ENCODE results near the gene RAP1A. TPM values are rescaled to one million over a fixed set of nuclear protein-coding genes. Genes with fewer than 3 reads are reported as not detected.

The RAP1A gene
- total RNA-seq (2014; rRNA removed; shearing (Covaris generic)) = 29.9 and 38.6 TPM in 2 replicates

DNA sequence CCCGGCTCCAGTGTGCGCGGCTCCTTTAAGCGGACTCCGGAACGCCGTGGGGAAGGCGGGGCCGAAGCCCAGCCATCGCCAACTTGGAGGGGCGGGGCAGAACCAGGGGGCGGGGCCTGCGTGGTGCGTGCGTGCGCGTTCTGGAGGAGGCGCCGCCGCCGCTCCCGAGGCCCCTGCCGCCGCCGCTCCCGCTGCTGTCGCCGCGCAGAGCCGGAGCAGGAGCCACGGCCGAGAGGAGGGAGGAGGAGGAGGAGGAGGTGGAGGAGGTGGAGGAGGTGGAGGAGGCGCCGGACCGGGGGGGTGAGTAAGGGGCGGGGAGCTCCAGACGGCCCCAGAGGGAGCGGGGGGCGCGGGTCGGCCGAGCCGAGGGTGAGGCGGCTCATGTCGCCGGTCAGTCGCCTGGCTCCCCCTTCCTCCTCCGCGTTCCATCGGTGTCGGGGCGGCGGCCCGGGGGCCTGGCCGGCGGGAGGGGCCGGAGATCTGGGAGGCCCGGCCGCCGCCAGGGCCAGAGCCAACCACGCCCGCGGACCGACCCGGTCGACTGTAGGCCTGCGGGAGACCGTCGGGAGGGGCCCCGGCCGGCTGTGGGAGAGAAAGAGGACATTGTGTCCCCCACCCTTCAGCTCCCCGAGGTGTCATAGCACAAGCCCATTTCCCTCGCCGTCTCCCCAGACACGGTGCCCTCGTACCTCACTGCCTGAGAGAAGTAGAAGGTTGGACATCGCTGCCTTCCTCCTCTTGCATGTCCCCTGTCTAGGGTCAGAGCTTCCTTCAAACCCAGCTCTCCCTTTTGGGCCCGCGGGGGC, at the start of gene RAP1A:
RAP1A (plus strand) TSS at position 155 of the 806 bp plus-strand sequence. CDS start 71,572 bp downstream, outside the sequence.
- in situ Hi-C loops (cut with HindIII; ENCODE audit: low sequenced_read_pairs) = no loop called here
- peak; percentile 95 for DNase-seq (ENCODE audit: low spot score)

DNA sequence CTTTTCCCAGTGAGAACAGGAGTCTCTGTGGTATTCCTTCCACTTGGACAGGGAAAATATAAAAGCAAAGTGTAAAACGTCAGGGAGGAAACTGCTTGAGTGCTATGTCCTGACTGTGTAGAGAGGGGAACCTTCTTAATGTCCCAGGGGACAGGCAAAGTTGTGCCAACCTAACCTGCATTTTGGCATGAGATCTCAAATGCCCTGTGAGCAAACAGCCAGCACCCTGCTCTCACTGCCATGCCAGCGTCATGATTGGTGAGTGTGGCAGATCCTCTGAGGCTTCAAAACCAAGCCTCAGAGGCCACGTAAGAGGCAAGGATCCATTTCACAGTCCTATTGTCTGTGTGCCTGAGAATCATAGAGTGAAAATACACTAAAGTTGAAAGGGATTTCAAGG, 49.7 kb upstream of the RAP1A start:
- in situ Hi-C loops (cut with HindIII; ENCODE audit: low sequenced_read_pairs) = no loop called here

DNA sequence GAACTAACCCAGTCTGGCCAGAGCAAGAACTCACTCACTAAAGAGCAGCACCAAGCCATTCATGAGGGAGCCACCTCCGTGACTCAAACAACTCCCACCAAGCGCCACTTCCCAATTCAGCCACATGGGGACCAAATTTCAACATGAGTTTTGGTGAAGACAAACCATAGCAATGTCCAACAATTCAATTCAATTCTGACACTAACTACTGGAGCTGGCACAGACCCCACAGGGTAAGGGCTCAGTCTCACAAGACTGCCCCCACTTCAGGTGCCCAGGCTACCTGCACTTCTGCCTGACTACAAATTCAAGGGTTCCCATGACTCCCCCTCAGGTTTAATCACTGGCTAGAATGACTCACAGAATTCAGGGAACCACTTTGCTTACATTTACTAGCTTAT, 48.8 kb upstream of the RAP1A start:
- in situ Hi-C loops (cut with HindIII; ENCODE audit: low sequenced_read_pairs) = no loop called here
- peak; percentile 19 for DNase-seq (ENCODE audit: low spot score)

More for the DNA sequence above, 49.7 kb upstream of the RAP1A start:
- no peak for DNase-seq (ENCODE audit: low spot score)

DNA sequence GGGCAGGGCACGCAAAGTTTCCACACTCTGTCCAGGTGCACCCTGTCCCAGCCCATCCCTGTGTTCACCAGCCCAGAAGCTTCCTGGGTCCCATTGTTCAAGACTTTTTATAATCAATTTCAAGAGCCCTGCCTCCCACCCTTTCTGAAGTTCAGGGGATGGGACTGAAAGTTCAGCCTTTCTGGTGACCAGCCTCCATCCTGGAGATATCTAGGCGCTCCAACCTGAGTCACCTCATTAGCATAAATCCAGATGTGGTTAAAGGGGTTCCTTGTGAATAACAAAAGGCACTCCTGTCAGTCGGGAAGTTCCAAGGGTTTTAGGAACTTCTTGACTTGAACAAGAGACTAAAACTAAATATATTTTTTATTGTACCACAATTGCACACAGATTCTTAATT, 48.4 kb upstream of the RAP1A start:
- in situ Hi-C loops (cut with HindIII; ENCODE audit: low sequenced_read_pairs) = no loop called here
- DNase-seq (ENCODE audit: low spot score) = no peak

DNA sequence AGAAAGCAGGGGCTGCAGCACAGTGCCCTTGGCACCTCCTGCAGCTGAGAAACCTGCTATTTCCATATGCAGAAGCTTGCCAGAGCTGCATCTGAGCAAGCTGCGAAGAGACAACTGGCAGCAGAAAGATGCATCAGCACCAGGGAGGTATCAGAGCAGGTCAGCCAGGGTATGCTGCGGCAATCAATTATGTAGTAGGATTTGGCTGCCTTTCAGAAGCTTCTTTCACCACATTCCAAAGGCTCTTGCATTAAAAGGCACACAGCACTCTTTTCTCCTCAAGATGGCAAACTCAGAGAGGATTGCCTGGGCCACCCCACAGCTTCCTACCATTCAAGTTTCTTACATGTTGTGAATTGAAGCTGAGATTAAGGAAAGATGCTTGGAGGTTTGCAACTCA, 47.6 kb upstream of the RAP1A start:
- DNase-seq (ENCODE audit: low spot score) = no peak
- in situ Hi-C loops (cut with HindIII; ENCODE audit: low sequenced_read_pairs) = no loop called here

DNA sequence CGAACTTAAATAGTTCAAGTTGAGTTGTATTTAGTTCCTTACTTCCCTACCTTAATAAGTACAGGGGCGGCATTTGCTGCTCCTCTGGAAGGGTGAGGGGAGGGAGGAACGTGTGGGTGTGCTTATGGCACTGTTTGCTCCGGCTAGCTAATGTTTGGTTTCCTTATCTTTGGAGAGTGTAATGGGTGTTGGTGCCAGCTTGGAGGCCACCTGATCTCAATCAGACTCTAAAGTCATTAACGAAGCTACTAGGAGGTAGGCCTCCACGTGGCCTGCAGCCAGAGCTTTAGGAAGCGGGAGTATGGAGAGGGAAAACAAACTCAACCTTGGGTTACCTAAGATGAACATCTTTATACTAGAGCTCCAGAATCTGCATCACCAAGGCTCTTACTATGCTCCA, 43.0 kb upstream of the RAP1A start:
- DNase-seq (ENCODE audit: low spot score) = no peak
- in situ Hi-C loops (cut with HindIII; ENCODE audit: low sequenced_read_pairs) = no loop called here

DNA sequence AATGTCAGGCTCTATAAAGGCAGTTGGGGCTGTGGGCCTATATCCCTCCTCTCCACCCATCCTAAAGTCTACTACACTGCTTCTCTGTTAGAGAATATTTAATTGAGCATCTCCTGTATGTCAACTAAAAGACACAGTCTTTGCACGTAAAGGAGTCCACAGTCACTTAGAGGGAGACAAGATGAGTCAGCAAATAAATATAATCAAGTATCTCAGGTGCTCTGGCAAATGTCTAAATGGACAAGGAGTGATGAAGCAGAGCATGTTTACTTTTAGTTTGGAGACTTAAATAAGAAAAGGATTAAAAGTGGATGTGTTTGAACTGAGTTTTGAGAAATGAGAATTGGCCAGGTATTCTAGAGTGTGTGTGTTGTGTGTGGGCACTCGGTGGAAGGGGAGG, 41.8 kb upstream of the RAP1A start:
- in situ Hi-C loops (cut with HindIII; ENCODE audit: low sequenced_read_pairs) = no loop called here
- no peak for DNase-seq (ENCODE audit: low spot score)

DNA sequence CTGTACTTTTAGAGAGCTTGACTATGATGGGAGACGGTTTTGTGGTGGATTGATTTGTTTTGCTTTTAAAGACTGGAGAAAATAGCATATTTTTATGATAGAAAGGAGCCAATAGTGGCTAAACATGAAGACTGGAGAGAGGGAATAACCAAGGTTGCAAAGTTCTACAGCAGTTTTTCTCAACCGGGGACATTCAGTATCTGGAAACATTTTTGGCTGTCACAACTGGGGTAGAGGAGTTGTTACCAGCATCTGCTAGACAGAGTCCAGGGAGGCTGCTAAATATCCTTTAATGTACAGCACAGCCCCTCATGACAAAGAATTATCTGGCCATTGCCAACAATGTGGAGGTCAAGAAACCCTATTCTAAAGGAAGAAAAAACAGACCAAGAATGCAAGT, 38.4 kb upstream of the RAP1A start:
- in situ Hi-C loops (cut with HindIII; ENCODE audit: low sequenced_read_pairs) = no loop called here
- DNase-seq (ENCODE audit: low spot score) = no peak

DNA sequence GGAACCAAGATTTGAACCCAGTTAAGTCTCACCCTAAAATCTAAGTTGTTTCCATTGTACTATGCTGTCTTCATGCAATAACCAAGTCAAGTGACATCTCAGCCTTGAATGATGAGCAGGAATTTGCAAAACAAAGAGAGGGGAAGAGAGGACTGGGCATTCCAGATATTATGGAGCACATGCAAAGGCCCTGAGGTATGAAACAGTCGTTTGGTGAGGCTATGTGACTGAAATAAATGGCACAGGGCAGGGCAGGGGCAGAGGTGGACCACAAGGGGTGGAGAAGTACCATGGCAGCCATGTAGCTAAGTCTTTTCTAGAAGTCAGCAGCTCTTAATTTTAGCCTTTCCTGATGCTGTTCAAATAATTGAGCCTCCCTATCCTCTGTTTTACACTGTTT, 37.6 kb upstream of the RAP1A start:
- no peak for DNase-seq (ENCODE audit: low spot score)
- in situ Hi-C loops (cut with HindIII; ENCODE audit: low sequenced_read_pairs) = no loop called here

DNA sequence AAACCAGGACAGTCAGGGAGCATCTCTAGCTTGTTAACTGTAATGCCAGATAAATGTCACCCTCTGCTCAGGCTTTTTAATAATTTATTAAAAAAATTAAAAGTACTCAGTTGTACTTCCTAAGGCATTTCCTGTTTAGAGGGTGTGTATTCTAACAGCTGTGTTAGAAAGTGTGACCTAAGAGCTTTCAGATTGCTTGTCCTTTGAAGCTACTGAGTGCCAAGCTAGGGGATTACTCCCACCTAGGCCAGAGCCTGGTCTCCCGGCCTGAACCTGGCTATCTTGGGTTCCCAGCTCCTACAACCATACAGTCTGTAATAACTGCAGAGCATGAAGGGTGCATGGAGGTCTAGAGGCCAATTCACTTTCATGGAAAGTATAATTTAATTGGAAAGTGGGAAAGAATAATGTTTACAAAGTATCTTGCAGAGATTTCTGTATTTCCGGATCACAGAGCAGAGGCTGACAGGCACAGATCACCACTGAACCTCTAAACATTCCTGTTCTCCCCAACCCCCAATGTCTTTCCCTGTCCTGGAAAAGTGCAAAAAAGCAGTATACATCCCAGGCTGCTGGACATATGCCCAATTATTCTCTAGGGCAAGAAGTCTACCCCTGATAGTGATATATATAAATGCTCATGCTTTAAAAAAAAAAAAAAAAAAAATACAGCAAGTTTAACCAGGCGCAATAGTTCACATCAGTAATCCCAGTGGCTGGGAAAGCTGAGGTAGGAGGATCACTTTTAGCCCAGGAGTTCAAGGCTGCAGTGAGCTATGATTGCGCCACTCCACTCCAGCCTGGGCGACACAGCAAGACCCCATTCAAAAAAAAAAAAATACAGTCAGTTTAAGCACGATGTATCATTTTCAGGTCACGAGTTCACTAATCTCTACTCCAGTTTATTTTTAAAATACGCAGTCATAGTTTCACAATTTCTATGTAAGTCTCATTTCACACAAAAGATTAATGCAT, 36.7 kb upstream of the RAP1A start:
- no peak for DNase-seq (ENCODE audit: low spot score)
- in situ Hi-C loops (cut with HindIII; ENCODE audit: low sequenced_read_pairs) = no loop called here

DNA sequence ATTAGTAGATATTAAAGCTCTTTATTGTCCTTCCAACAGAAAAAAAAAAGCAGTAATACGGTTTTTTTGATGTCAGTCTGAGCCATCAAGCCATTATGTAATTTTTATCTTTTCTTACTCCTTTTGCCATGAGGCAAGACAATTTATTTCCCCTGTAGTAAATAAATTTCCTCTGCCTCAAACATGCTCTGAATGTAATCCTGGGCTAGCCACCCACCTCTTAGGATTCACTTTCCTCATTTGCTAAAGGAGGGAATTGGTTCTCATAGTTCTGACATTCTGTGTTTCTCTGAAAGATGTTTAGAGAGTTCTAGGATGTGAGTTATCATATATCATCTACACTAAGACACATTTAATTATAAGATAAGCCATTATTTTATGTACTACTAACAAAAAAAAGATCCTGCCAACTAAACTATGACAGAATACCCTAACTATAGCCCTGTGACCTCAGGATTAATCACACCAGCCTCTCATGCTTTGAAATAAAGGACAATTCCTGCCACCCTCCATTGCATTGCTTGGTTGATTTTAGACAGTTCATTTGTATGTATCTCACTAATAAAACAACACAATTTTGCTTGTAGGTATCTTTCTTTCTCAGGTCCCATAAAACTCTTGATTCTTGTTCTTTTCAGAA, 34.0 kb upstream of the RAP1A start:
- no peak for DNase-seq (ENCODE audit: low spot score)
- in situ Hi-C loops (cut with HindIII; ENCODE audit: low sequenced_read_pairs) = no loop called here

DNA sequence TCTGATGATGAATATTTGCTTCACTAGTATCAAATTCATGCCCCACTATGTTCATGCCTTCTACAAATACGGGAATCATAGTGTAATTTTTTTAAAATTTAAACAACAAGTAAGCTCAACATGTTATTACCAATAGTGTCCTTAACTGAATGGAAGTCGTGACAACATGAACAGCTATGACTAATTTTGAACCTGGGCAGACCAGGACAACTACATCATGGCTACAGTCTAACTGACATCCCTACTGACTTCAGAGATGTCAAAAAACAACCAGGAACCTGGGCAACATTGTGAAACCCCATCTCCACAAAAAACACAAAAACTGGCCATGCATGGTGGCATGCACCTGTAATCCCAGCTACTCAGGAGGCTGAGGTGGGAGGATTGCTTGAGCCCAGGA, 33.5 kb upstream of the RAP1A start:
- in situ Hi-C loops (cut with HindIII; ENCODE audit: low sequenced_read_pairs) = no loop called here
- no peak for DNase-seq (ENCODE audit: low spot score)

DNA sequence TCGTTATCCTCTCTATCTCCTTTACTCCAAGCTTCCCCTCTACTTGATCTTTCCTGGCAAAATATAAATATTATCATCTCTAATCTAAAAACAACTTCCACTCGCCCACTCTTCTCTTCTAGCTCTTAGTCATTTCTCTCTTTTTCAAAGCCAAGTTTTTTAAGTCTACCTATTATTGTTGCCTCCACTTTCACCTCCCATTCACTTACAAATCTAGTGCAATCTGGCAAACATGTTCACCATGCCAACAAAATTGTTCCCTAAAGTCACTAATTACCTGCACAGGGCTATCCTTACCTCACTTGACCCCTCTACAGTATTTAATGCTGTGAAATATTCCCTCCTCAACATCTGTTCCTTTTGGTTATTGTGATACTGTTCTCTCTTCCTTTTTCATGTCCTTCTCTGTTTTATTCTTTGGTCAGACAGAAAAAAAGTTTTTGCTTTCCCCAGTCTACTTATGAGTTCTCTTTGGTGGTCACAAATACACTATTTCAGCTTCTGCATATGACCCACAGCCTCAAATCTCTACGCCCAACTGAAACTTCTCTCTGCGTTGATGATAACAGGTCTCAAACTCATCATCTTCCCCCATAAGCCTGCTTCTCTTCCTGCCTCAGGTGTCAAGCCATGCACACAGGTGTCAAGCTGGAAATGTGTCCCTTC, 31.9 kb upstream of the RAP1A start:
- in situ Hi-C loops (cut with HindIII; ENCODE audit: low sequenced_read_pairs) = no loop called here
- no peak for DNase-seq (ENCODE audit: low spot score)

DNA sequence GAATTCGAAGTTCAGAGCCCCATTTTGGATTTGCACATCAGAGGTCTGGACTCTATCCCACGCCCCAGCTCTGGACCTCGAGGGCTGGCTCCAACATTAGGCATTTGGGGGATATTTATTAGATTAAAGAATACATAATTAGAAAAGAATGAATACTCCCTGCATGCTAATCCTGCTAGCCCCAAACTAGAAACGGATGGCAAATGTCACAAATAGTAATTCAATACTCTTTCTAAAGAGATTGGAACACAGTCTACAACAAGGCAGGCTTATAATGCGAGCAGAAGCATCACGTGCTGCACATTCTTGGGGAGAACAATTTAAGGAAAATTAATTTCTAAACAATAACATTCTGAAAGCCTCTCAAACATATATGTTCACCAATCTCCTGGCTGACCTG, 27.7 kb upstream of the RAP1A start:
- in situ Hi-C loops (cut with HindIII; ENCODE audit: low sequenced_read_pairs) = no loop called here
- no peak for DNase-seq (ENCODE audit: low spot score)

DNA sequence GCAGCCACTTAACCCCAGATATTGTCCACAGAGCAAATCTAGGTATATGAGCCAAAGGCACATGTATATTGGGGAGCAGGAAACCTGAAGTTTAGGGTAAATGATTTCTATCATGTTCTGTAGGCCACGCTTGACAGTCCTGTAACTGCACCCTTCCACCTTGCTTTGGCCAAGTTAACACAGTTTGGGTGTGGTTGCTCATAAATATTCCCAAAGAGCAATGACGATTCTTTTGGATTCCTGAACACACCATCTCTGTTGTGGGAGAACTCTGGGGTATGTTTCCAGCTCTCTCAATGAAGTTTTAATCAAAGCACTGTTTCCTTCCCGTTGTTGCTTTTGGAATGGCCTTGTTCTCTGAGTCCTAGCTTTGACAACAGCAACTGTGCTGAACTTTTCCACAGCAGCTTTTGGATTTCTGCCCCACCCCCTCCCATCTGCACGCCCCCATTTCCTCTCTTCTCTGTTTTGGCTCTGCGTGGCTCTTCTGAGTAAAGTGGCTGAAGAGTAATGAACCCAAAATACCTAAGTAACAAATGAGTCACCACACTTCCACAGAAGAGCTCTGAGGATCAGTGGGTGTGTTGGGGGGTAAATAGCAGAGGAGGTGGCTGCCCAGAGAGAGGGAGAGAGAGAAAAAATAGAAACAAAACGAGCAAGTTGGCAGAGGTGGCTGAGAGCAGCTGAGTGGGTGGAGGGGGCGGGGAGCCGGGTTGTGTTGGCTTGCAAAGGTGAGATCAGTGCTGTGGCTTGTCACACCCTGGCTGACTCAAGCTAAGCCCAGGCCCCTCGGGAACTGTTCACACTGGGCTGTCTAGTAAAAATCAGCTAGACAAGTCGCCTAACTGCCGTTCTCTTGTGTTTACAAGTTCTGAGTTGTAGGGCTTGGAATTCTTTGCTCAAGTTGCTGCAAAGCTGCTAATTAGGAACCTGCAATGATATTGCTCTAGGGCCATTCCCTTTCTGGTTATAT, 26.9 kb upstream of the RAP1A start:
- peak; percentile 47 for DNase-seq (ENCODE audit: low spot score)
- in situ Hi-C loops (cut with HindIII; ENCODE audit: low sequenced_read_pairs) = no loop called here

DNA sequence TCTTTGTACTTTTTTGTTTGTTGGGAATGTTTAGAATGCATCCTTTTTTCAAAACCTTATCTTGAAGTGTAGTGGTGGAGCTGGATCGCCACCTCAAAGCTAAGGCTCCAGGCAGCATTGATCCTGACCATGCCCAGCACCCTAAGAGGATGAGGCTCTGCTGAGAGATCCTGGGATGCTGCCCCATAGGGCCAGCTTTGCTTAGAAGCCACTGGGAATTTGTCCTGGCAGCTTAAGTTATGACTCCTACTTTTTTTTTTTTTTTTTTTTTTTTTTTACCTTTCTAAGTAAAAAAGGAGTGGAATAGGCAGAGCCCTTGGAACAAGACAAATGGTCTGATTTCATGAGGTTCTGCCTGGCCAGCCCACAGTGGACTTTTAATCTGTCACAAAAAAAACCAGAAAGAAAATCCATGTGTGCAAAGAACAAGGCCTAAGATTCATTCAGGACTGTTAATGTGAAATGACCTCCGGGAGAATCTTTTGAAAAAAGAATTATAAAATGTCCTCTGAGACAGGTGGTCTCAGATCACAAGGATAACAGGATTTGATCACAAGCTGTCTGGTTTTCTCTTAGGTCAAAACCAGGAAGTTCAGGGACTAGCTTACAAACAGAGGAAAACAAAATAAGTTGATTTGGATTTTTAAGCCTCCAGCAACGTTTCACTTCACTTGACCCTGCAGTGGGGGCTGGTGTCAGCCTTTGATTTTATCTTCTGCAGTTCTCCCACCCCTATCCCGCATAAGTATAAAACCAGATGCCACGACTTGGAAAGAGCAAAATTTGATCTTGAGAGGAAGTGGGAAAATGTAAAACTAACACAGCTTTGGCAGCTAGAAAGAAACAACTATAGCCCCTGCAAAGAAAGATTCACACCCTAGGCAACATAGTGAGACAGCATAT, 25.9 kb upstream of the RAP1A start:
- in situ Hi-C loops (cut with HindIII; ENCODE audit: low sequenced_read_pairs) = no loop called here
- no peak for DNase-seq (ENCODE audit: low spot score)

DNA sequence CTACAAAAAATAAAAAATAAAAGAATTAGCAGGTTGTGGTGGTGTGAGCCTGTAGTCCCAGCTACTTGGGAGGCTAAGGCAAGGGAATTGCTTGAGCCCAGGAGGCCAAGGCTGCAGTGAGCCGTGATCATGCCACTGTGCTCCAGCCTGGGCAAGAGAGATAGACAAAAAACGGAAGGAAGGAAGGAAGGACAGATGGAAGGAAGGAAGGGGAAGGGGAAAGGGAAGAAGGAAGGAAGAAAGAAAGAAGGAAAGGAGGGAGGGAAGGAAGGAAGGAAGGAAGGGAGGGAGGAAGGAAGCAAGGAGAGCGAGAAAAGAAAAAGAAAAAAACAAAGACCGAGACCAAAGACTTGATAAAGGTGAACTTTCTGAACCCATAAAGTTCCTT, 25.3 kb upstream of the RAP1A start:
- in situ Hi-C loops (cut with HindIII; ENCODE audit: low sequenced_read_pairs) = no loop called here
- DNase-seq (ENCODE audit: low spot score) = no peak

All from G401 (cell line).